Adrenal gland (tissue), 12 donors: ENCODE measurements around the gene MYLK4. TPM values are rescaled to one million over a fixed set of nuclear protein-coding genes. Genes with fewer than 3 reads are reported as not detected.
A peak's percentile ranks its signal among the peaks of the same experiment; 100 is the strongest.

Experiments used
- DNase-seq, 7 donors: peaks; one replicate each; pipeline ENCODE4 v3.0.0-alpha.2; 2019 to 2020
- H3K27ac ChIP-seq, 5 donors: fragments of 200-600 bp; sonication (generic) in 4 of 5; 1 replicate in 3 of 5; 2 replicates in 2 of 5; pipeline versions ENCODE4 v1.5.1 to v1.8.0; 2016 to 2020; ENCODE audit warnings: mild to moderate bottlenecking in 1 of 5
- H3K27me3 ChIP-seq: fragments of 200-600 bp; 2 replicates; pipeline ENCODE4 v1.8.0; 2021
- H3K36me3 ChIP-seq, 2 donors: fragments of 200-600 bp; replicated peaks in 1 of 2; 1 replicate in 1 of 2; 2 replicates in 1 of 2; pipeline versions ENCODE4 v1.5.1 to v1.8.0; 2018 to 2022
- H3K4me1 ChIP-seq, 2 donors: fragments of 200-600 bp; replicated peaks in 1 of 2; 1 replicate in 1 of 2; 2 replicates in 1 of 2; pipeline versions ENCODE4 v1.5.1 to v1.8.0; 2018 to 2021
- H3K4me3 ChIP-seq, 4 donors: fragments of 200-600 bp; sonication (generic) in 3 of 4; one replicate each; pipeline ENCODE4 v1.5.1; 2016 to 2018
- H3K9me3 ChIP-seq, 3 donors: fragments of 200-600 bp; sonication (generic) in 1 of 3; replicated peaks in 1 of 3; 1 replicate in 2 of 3; 2 replicates in 1 of 3; pipeline versions ENCODE4 v1.5.1 to v1.8.0; 2016 to 2021
- CTCF ChIP-seq, 6 experiments: fragments of 450-650 bp in 4 of 6; fragments of 200-600 bp in 2 of 6; sonication (generic) in 1 of 6; IDR thresholded peaks; 1 replicate in 5 of 6; 2 replicates in 1 of 6; pipeline versions ENCODE4 v1.5.1 to v1.8.0; 2016 to 2021; ENCODE audit warnings: antibody characterized with exemption in 6 of 6, mild to moderate bottlenecking in 2 of 6, moderate library complexity in 1 of 6
- POLR2A ChIP-seq, 2 donors: fragments of 450-650 bp; IDR thresholded peaks; one replicate each; pipeline ENCODE4 v1.6.1; 2017; ENCODE audit warnings: antibody characterized with exemption in 2 of 2, mild to moderate bottlenecking in 2 of 2, moderate library complexity in 1 of 2
- WGBS, 4 donors: extraction: QIAGEN DNeasy Blood & Tissue Kit in 2 of 4; methylation state at CpG; one replicate each; pipeline versions ENCODE4 v1.1.5 to v1.1.7; 2013 to 2017; 5-methylcytosine and 5-hydroxymethylcytosine counted together
- intact Hi-C, 2 donors: fragments of 100-400 bp; cut with DNase I; formaldehyde crosslinking; loops; one replicate each; pipeline versions ENCODE4 v1.14.1 to v1.15.0; 2022 to 2023
- polyA plus RNA-seq, 3 donors: library from polyadenylated mRNA; stranded (reverse); fragments of 200-250 nt in 2 of 3; fragments of 350-450 nt in 1 of 3; fragmentation: Illumina TruSeq in 1 of 3; extraction: RNeasy Lipid Tissue Mini Kit (QIAGEN cat#74804) in 1 of 3; gene quantifications; one replicate each; pipeline ENCODE4 v1.2.3, GENCODE V29; 2013 to 2014
- total RNA-seq, 9 donors: library from RNA; depleted of rRNA in 4 of 9; stranded (reverse); fragments of >200 nt in 4 of 9; fragments of 120-200 nt in 1 of 9; fragmentation: NEBNext Ultra II Directional in 1 of 9; extraction: Animal tissue kit (Norgen Biotek cat#: 25700) in 1 of 9; gene quantifications; one replicate each; pipeline versions ENCODE4 v1.1.0 to v1.2.4, GENCODE V29; 2013 to 2023
- donor health status: healthy with polysubstance abuse.
- donor health status: Bipolar disorder and iron deficiency.
- donor health status: DM: yes; HTN: yes; CAD: no.
- donor health status: DM: no; HTN: no; CAD: no.
- donor health status: DM: no; HTN: no; CAD: no.
- donor health status: DM: yes; HTN: yes; CAD: no.

Gene MYLK4
- total and polyA plus RNA-seq, 12 donors: 0.35 to 0.90 (median 0.68) TPM

- peak overlapping the region in 1 of 4 donors; percentile 93 for H3K4me3 ChIP-seq
- no peaks in the 10 kb centered on the region for H3K27me3 ChIP-seq
- DNase-seq: no peak
- TF ChIP-seq POLR2A (IDR thresholded peaks at IDR 0.05) (no peak), CTCF (IDR thresholded peaks at IDR 0.05) (no peak)
- no peak overlapping the region for H3K27ac ChIP-seq
- H3K36me3 ChIP-seq: peaks cover 0 to 7% of the 10 kb centered on the region in 2 donors
- 42 to 51% (median 49%) methylated on average over 9 of the region's 9 CpGs for WGBS, 4 donors
- no peaks in the 10 kb centered on the region for H3K9me3 ChIP-seq
- intact Hi-C loops: no loop called here
- H3K4me1 ChIP-seq: peaks cover 5 to 45% of the 10 kb centered on the region in 2 donors
Observed at GRCh38 chr6:2767657-2768524, 17.2 kb upstream of the MYLK4 start.

- Histone ChIP-seq H3K4me1 (peaks cover 5 to 45% of the 10 kb centered on the region in 2 donors), H3K36me3 (peaks cover 0 to 7% of the 10 kb centered on the region in 2 donors), H3K27me3 (no peaks in the 10 kb centered on the region), H3K9me3 (no peaks in the 10 kb centered on the region), H3K27ac (peak overlapping the region in 3 of 5 donors; percentile 92 to 99 (median 97)), H3K4me3 (peak overlapping the region in 3 of 4 donors; percentile 72 to 93 (median 78))
- no peak for DNase-seq
- WGBS, 4 donors: 7 to 9% (median 8%) methylated on average over 13 of the region's 13 CpGs
- TF ChIP-seq CTCF (IDR thresholded peaks at IDR 0.05) (peak in 4 of 6 experiments; percentile 1 to 33 (median 9)), POLR2A (IDR thresholded peaks at IDR 0.05) (no peak)
- intact Hi-C loops: no loop called here
Observed at GRCh38 chr6:2766767-2767656, 16.3 kb upstream of the MYLK4 start.

GRCh38 chr6:2765896-2766766, 15.4 kb upstream of the MYLK4 start:
- Histone ChIP-seq H3K27me3 (no peaks in the 10 kb centered on the region), H3K4me3 (peak overlapping the region; percentile 44 to 93 (median 75)), H3K4me1 (peaks cover 5 to 44% of the 10 kb centered on the region in 2 donors), H3K36me3 (peaks cover 0 to 5% of the 10 kb centered on the region in 2 donors), H3K27ac (peak overlapping the region; percentile 54 to 99 (median 92)), H3K9me3 (no peaks in the 10 kb centered on the region)
- intact Hi-C loops: no loop called here
- WGBS, 4 donors: 0% methylated on average over 4 to 89 of the region's 91 CpGs
- DNase-seq: peak; percentile 41 to 74 (median 52)
- no peak for TF ChIP-seq CTCF (IDR thresholded peaks at IDR 0.05)
- TF ChIP-seq POLR2A (IDR thresholded peaks at IDR 0.05): peak in 1 of 2 donors; percentile 14
